ENCODE measurements around the gene DNAH5. TPM values are rescaled to one million over a fixed set of nuclear protein-coding genes. Genes with fewer than 3 reads are reported as not detected.

Gene DNAH5
- total and polyA plus RNA-seq, 2 experiments from 2014 or later = 0.56 to 0.97 TPM

DNA sequence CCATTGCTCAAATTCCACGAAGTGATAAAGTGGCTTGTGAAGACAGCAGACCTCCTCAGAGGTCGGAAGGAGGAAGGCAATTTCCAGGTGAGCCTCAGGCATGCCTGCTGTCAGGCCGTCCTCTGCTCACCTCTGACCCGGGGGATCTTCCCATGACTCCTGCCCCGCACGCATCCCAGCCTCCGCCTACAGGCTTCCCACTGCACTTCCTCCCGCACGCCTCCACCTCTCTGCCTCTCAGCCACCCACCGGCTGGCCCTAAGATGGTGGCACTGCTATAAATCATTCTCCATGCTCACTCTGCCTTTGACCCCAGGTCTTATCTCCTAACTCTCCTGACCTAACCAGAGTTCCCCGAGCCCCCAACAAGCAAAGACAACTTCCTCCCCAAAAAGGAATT, 49.4 kb upstream of the DNAH5 start:
- TF ChIP-seq POLR2AphosphoS5 (IDR thresholded peaks at IDR 0.05; ENCODE audit: low read depth) (no peak), NANOG (IDR thresholded peaks at IDR 0.05; ENCODE audit: borderline replicate concordance) (no peak), ZNF331 (CRISPR knock-in tag; IDR thresholded peaks at IDR 0.05; ENCODE audit: low read depth) (no peak)
- TF ChIP-seq, protein P1, sequence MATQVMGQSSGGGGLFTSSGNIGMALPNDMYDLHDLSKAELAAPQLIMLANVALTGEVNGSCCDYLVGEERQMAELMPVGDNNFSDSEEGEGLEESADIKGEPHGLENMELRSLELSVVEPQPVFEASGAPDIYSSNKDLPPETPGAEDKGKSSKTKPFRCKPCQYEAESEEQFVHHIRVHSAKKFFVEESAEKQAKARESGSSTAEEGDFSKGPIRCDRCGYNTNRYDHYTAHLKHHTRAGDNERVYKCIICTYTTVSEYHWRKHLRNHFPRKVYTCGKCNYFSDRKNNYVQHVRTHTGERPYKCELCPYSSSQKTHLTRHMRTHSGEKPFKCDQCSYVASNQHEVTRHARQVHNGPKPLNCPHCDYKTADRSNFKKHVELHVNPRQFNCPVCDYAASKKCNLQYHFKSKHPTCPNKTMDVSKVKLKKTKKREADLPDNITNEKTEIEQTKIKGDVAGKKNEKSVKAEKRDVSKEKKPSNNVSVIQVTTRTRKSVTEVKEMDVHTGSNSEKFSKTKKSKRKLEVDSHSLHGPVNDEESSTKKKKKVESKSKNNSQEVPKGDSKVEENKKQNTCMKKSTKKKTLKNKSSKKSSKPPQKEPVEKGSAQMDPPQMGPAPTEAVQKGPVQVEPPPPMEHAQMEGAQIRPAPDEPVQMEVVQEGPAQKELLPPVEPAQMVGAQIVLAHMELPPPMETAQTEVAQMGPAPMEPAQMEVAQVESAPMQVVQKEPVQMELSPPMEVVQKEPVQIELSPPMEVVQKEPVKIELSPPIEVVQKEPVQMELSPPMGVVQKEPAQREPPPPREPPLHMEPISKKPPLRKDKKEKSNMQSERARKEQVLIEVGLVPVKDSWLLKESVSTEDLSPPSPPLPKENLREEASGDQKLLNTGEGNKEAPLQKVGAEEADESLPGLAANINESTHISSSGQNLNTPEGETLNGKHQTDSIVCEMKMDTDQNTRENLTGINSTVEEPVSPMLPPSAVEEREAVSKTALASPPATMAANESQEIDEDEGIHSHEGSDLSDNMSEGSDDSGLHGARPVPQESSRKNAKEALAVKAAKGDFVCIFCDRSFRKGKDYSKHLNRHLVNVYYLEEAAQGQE (IDR thresholded peaks at IDR 0.05; ENCODE audit: unreplicated experiment) = no peak
- H3K4me1 Mint-ChIP-seq = peaks cover 9% of the 10 kb centered on the region
- Histone ChIP-seq H3F3A (replicated peaks; ENCODE audit: low read depth) (no peaks in the 10 kb centered on the region), H3K4me1 (ENCODE audit: insufficient read depth) (no peaks in the 10 kb centered on the region), H2AFZ (no peak overlapping the region; the same call in 1 of the 2 replicates), H3K79me2 (replicated peaks; ENCODE audit: insufficient read depth) (no peaks in the 10 kb centered on the region), H3K36me3 (ENCODE audit: insufficient read depth) (no peaks in the 10 kb centered on the region; the same call in 1 of the 2 replicates), H4K20me1 (replicated peaks; ENCODE audit: insufficient read depth) (no peaks in the 10 kb centered on the region), H3K27ac (ENCODE audit: low read depth) (no peak overlapping the region), H3K4me3 (no peak overlapping the region), H3K27me3 (ENCODE audit: insufficient read depth) (no peaks in the 10 kb centered on the region), H3K9me2 (ENCODE audit: insufficient read depth) (no peaks in the 10 kb centered on the region), H3K4me2 (no peak overlapping the region)
- H3K27me3 Mint-ChIP-seq (ENCODE audit: insufficient read depth, low read depth, poor library complexity) = no peaks in the 10 kb centered on the region
- H3K4me3 Mint-ChIP-seq = no peak overlapping the region
- DNase-seq (ENCODE audit: low spot score) (no peak), ATAC-seq (peak; percentile 63)
- H3K9me3 Mint-ChIP-seq = peaks cover 21% of the 10 kb centered on the region
- H3K36me3 Mint-ChIP-seq (ENCODE audit: low read depth) = peaks cover 13% of the 10 kb centered on the region
- no peak overlapping the region for H3K27ac Mint-ChIP-seq

DNA sequence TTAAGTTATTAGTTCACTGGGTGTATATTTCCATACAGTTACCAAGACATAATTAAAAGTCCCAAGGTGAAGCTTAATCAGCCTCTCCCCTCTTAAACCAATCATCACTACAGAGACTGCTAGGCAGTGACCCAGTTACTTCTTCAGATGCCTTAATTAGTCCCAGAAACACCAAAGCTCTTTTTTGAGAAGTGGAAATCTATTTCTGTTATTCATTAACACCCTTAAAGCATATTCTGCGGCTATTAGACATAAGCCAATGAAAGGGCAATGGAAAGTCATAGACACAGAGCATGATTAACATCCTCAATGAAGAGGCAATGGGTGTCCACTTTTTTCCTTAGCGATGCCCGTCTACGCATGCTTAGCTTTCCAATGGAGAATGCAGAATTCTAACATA, 48.3 kb upstream of the DNAH5 start:
- ATAC-seq (no peak), DNase-seq (ENCODE audit: low spot score) (no peak)
- peaks cover 10% of the 10 kb centered on the region for H3K9me3 Mint-ChIP-seq
- peaks cover 8% of the 10 kb centered on the region for H3K36me3 Mint-ChIP-seq (ENCODE audit: low read depth)
- TF ChIP-seq, protein P2, sequence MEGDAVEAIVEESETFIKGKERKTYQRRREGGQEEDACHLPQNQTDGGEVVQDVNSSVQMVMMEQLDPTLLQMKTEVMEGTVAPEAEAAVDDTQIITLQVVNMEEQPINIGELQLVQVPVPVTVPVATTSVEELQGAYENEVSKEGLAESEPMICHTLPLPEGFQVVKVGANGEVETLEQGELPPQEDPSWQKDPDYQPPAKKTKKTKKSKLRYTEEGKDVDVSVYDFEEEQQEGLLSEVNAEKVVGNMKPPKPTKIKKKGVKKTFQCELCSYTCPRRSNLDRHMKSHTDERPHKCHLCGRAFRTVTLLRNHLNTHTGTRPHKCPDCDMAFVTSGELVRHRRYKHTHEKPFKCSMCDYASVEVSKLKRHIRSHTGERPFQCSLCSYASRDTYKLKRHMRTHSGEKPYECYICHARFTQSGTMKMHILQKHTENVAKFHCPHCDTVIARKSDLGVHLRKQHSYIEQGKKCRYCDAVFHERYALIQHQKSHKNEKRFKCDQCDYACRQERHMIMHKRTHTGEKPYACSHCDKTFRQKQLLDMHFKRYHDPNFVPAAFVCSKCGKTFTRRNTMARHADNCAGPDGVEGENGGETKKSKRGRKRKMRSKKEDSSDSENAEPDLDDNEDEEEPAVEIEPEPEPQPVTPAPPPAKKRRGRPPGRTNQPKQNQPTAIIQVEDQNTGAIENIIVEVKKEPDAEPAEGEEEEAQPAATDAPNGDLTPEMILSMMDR (conservative IDR thresholded peaks at IDR 0.05; ENCODE audit: low read depth in 2 of 2) = no peak
- TF ChIP-seq, protein P3, sequence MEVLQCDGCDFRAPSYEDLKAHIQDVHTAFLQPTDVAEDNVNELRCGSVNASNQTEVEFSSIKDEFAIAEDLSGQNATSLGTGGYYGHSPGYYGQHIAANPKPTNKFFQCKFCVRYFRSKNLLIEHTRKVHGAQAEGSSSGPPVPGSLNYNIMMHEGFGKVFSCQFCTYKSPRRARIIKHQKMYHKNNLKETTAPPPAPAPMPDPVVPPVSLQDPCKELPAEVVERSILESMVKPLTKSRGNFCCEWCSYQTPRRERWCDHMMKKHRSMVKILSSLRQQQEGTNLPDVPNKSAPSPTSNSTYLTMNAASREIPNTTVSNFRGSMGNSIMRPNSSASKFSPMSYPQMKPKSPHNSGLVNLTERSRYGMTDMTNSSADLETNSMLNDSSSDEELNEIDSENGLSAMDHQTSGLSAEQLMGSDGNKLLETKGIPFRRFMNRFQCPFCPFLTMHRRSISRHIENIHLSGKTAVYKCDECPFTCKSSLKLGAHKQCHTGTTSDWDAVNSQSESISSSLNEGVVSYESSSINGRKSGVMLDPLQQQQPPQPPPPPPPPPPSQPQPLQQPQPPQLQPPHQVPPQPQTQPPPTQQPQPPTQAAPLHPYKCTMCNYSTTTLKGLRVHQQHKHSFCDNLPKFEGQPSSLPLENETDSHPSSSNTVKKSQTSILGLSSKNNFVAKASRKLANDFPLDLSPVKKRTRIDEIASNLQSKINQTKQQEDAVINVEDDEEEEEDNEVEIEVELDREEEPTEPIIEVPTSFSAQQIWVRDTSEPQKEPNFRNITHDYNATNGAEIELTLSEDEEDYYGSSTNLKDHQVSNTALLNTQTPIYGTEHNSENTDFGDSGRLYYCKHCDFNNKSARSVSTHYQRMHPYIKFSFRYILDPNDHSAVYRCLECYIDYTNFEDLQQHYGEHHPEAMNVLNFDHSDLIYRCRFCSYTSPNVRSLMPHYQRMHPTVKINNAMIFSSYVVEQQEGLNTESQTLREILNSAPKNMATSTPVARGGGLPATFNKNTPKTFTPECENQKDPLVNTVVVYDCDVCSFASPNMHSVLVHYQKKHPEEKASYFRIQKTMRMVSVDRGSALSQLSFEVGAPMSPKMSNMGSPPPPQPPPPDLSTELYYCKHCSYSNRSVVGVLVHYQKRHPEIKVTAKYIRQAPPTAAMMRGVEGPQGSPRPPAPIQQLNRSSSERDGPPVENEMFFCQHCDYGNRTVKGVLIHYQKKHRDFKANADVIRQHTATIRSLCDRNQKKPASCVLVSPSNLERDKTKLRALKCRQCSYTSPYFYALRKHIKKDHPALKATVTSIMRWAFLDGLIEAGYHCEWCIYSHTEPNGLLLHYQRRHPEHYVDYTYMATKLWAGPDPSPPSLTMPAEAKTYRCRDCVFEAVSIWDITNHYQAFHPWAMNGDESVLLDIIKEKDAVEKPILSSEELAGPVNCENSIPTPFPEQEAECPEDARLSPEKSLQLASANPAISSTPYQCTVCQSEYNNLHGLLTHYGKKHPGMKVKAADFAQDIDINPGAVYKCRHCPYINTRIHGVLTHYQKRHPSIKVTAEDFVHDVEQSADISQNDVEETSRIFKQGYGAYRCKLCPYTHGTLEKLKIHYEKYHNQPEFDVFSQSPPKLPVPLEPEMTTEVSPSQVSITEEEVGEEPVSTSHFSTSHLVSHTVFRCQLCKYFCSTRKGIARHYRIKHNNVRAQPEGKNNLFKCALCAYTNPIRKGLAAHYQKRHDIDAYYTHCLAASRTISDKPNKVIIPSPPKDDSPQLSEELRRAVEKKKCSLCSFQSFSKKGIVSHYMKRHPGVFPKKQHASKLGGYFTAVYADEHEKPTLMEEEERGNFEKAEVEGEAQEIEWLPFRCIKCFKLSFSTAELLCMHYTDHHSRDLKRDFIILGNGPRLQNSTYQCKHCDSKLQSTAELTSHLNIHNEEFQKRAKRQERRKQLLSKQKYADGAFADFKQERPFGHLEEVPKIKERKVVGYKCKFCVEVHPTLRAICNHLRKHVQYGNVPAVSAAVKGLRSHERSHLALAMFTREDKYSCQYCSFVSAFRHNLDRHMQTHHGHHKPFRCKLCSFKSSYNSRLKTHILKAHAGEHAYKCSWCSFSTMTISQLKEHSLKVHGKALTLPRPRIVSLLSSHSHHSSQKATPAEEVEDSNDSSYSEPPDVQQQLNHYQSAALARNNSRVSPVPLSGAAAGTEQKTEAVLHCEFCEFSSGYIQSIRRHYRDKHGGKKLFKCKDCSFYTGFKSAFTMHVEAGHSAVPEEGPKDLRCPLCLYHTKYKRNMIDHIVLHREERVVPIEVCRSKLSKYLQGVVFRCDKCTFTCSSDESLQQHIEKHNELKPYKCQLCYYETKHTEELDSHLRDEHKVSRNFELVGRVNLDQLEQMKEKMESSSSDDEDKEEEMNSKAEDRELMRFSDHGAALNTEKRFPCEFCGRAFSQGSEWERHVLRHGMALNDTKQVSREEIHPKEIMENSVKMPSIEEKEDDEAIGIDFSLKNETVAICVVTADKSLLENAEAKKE (CRISPR knock-in tag; IDR thresholded peaks at IDR 0.05) = no peak
- TF ChIP-seq NANOG (IDR thresholded peaks at IDR 0.05; ENCODE audit: borderline replicate concordance) = no peak
- H3K27ac ChIP-seq (ENCODE audit: low read depth) = no peak overlapping the region
- H3K36me3 ChIP-seq (ENCODE audit: insufficient read depth) = no peaks in the 10 kb centered on the region; the same call in 1 of the 2 replicates
- no peaks in the 10 kb centered on the region for H3F3A ChIP-seq (replicated peaks; ENCODE audit: low read depth)
- H3K4me1 ChIP-seq (ENCODE audit: insufficient read depth) = no peaks in the 10 kb centered on the region
- no peak overlapping the region for H3K4me3 ChIP-seq
- H3K27me3 Mint-ChIP-seq (ENCODE audit: insufficient read depth, low read depth, poor library complexity) = no peaks in the 10 kb centered on the region
- H3K27me3 ChIP-seq (ENCODE audit: insufficient read depth) = no peaks in the 10 kb centered on the region
- no peak overlapping the region for H3K27ac Mint-ChIP-seq
- no peak overlapping the region for H3K4me3 Mint-ChIP-seq
- no peak overlapping the region for H3K4me2 ChIP-seq
- H3K9me2 ChIP-seq (ENCODE audit: insufficient read depth) = no peaks in the 10 kb centered on the region
- no peaks in the 10 kb centered on the region for H4K20me1 ChIP-seq (replicated peaks; ENCODE audit: insufficient read depth)
- no peak overlapping the region for H2AFZ ChIP-seq
- H3K4me1 Mint-ChIP-seq = peaks cover 9% of the 10 kb centered on the region
- no peaks in the 10 kb centered on the region for H3K79me2 ChIP-seq (replicated peaks; ENCODE audit: insufficient read depth)

Data from GM23338 (cell line).